HepG2 (cell line): ENCODE data around the gene POLR3GL. TPM values are rescaled to one million over a fixed set of nuclear protein-coding genes. Genes with fewer than 3 reads are reported as not detected.

Experiments
- AKNA ChIP-seq: sonication (generic); formaldehyde crosslinking; IDR thresholded peaks from 2 replicates; pipeline ENCODE4 v1.4.0; 2020; ENCODE audit warnings: missing genetic modification reagents, borderline replicate concordance
- ATF1 ChIP-seq: IDR thresholded peaks from 2 replicates; pipeline ENCODE4 v1.6.1; 2016; ENCODE audit warnings: mild to moderate bottlenecking, control low read depth
- CCDC6 ChIP-seq: sonication (generic); formaldehyde crosslinking; IDR thresholded peaks from 2 replicates; pipeline ENCODE4 v1.8.1; 2022; ENCODE audit warnings: mild to moderate bottlenecking, missing genetic modification reagents, moderate library complexity
- DRAP1 ChIP-seq: IDR thresholded peaks from 2 replicates; pipeline ENCODE4 v1.6.1; 2016; ENCODE audit warnings: missing genetic modification reagents, missing compliant biosample characterization
- HNRNPLL ChIP-seq: fragments of 200-400 bp; formaldehyde crosslinking; IDR thresholded peaks from 2 replicates; pipeline ENCODE4 v1.6.1; 2017; ENCODE audit warnings: mild to moderate bottlenecking, low read depth, low read length; ENCODE audit not compliant: poor library complexity, severe bottlenecking
- ISL2 ChIP-seq: sonication (generic); formaldehyde crosslinking; IDR thresholded peaks from 2 replicates; pipeline ENCODE4 v1.5.0; 2020; ENCODE audit warnings: missing genetic modification reagents
- KAT7 ChIP-seq: IDR thresholded peaks from 2 replicates; pipeline ENCODE4 v1.6.1; 2018; ENCODE audit warnings: borderline replicate concordance, missing compliant biosample characterization
- LCORL ChIP-seq, 2 experiments: fragments of 450-650 bp in 1 of 2; sonication (generic) in 1 of 2; formaldehyde crosslinking in 1 of 2; IDR thresholded peaks; 2 replicates each; pipeline versions ENCODE4 v1.5.0 to v1.6.1; 2017 to 2020; ENCODE audit warnings: antibody characterized with exemption in 1 of 2, missing genetic modification reagents in 1 of 2
- MEIS1 ChIP-seq: sonication (generic); formaldehyde crosslinking; IDR thresholded peaks from 2 replicates; pipeline ENCODE4 v1.9.0; 2021; ENCODE audit warnings: mild to moderate bottlenecking, missing genetic modification reagents, moderate library complexity, borderline replicate concordance
- MXI1 ChIP-seq: IDR thresholded peaks from 3 replicates; pipeline ENCODE4 v1.6.1; 2012; ENCODE audit warnings: low read depth, low read length, inconsistent platforms, borderline replicate concordance
- SNAPC5 ChIP-seq: sonication (generic); formaldehyde crosslinking; IDR thresholded peaks from 2 replicates; pipeline ENCODE4 v1.8.1; 2023; ENCODE audit warnings: mild to moderate bottlenecking, missing genetic modification reagents, borderline replicate concordance
- ZNF20 ChIP-seq: sonication (generic); formaldehyde crosslinking; IDR thresholded peaks from 2 replicates; pipeline ENCODE4 v1.4.0; 2020; ENCODE audit warnings: mild to moderate bottlenecking, moderate library complexity, missing genetic modification reagents
- ZNF230 ChIP-seq: sonication (generic); formaldehyde crosslinking; IDR thresholded peaks from 2 replicates; pipeline ENCODE4 v1.4.0; 2020; ENCODE audit warnings: mild to moderate bottlenecking, missing genetic modification reagents
- ZNF318 ChIP-seq: sonication (generic); formaldehyde crosslinking; IDR thresholded peaks from 2 replicates; pipeline ENCODE4 v1.4.0; 2020; ENCODE audit warnings: mild to moderate bottlenecking, missing genetic modification reagents
- ZNF652 ChIP-seq: IDR thresholded peaks from 2 replicates; pipeline ENCODE4 v1.6.1; 2016; ENCODE audit warnings: low read depth, borderline replicate concordance
- ZSCAN30 ChIP-seq: sonication (generic); formaldehyde crosslinking; IDR thresholded peaks from 2 replicates; pipeline ENCODE4 v1.5.0; 2020; ENCODE audit warnings: mild to moderate bottlenecking, missing genetic modification reagents
- polyA plus RNA-seq, 8 experiments: library from polyadenylated mRNA; depleted of rRNA in 3 of 8; stranded (reverse) in 7 of 8; unstranded in 1 of 8; fragments of >200 nt; fragmentation: Illumina TruSeq in 4 of 8; extraction: Trizol in 4 of 8; gene quantifications; 2 replicates each; pipeline versions ENCODE4 v1.2.1 to v1.2.3, GENCODE V29; 2011 to 2016; ENCODE audit warnings: low read depth in 4 of 8, missing spikeins in 1 of 8, mixed read lengths in 1 of 8; ENCODE audit not compliant: insufficient read depth in 1 of 8
- total RNA-seq, 5 experiments: library from RNA; depleted of rRNA; stranded (reverse); fragments of >200 nt; fragmentation: Illumina TruSeq; extraction: Trizol; gene quantifications; 2 replicates each; pipeline ENCODE4 v1.2.3, GENCODE V29; 2016; ENCODE audit warnings: low read depth in 1 of 5

Gene POLR3GL
- total and polyA plus RNA-seq, 2 of the 13 experiments (the other 11 are each of a cell fraction or from before 2014, with no cell fraction given): 11.5 to 12.4 TPM

GRCh38 chr1:145960468-145961108, 3.9 kb upstream of the POLR3GL start (continued):
- peak; percentile 74; the same call in 1 of the 2 replicates for TF ChIP-seq AKNA (CRISPR knock-in tag)
- TF ChIP-seq CCDC6: no peak
- no peak; the same call in 1 of the 2 replicates for TF ChIP-seq ZNF318
- TF ChIP-seq ISL2 (CRISPR knock-in tag): no peak
- peak; percentile 71 for TF ChIP-seq HNRNPLL
- no peak for TF ChIP-seq ZNF20 (CRISPR knock-in tag)
- no peak for TF ChIP-seq SNAPC5 (CRISPR knock-in tag)
- peak; percentile 60 for TF ChIP-seq ATF1
- TF ChIP-seq ZSCAN30 (CRISPR knock-in tag): no peak
- peak; percentile 52; the same call in 1 of the 2 replicates for TF ChIP-seq ZNF230
- no peak for TF ChIP-seq KAT7
- no peak; the same call in 2 of the 3 replicates for TF ChIP-seq MXI1
- no peak for TF ChIP-seq ZNF652 (CRISPR knock-in tag)
- TF ChIP-seq LCORL (IDR thresholded peaks at IDR 0.05): no peak
- TF ChIP-seq LCORL (CRISPR knock-in tag; IDR thresholded peaks at IDR 0.05): peak; percentile 66
- no peak for TF ChIP-seq MEIS1 (CRISPR knock-in tag)
- peak; percentile 46; the same call in 1 of the 2 replicates for TF ChIP-seq DRAP1
